ENCODE measurements around the gene JPH4. TPM values are rescaled to one million over a fixed set of nuclear protein-coding genes. Genes with fewer than 3 reads are reported as not detected.
A peak's percentile ranks its signal among the peaks of the same experiment; 100 is the strongest.

JPH4 gene
- total and polyA plus RNA-seq, 8 donors: 0.15 to 1.1 (median 0.47) TPM; not detected in 2

DNA sequence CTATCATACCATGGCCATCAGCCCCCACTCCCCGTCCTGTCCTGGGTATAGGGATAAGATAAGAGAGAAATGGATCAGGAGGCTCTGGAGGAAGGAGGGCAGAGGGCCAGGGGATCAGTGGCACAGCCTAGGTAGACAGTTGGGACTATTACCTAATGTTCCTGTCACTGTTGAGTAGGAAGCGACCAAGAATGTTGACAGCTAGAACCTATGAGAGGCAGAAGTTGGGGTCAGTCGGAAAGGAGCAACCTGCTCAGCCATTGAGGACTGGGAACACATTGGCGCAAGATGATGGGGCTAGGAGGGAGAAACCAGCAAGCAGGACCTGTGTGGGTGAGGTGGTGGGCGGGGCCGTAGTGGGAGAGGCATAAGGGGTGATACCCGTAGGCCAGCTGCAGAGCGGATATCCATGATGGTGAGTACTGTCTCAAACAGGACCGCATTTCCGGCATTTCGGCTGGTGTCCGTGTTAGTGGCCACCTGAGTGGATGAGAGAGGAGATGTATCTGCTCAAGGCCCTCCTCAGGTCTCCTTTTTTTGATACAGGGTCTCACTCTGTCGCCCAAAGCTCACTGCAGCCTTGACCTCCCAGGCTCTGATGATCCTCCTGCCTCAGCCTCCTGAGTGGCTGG is 14.3 kb downstream of the JPH4 start:
- intact Hi-C loops (cut with DNase I; ENCODE audit: low total_unique reads): loop anchor here (10.0 kb wide), 1 partner anchor 239 kb away; the partner anchor contains the start of gene PABPN1
- H3K4me3 ChIP-seq: no peak overlapping the region
- H3K27me3 ChIP-seq: no peaks in the 10 kb centered on the region
- H3K36me3 ChIP-seq: peaks cover 44 to 65% (median 60%) of the 10 kb centered on the region in 4 donors
- WGBS, 5 donors: 77 to 86% (median 80%) methylated on average over 13 of the region's 13 CpGs
- TF ChIP-seq, protein P1, sequence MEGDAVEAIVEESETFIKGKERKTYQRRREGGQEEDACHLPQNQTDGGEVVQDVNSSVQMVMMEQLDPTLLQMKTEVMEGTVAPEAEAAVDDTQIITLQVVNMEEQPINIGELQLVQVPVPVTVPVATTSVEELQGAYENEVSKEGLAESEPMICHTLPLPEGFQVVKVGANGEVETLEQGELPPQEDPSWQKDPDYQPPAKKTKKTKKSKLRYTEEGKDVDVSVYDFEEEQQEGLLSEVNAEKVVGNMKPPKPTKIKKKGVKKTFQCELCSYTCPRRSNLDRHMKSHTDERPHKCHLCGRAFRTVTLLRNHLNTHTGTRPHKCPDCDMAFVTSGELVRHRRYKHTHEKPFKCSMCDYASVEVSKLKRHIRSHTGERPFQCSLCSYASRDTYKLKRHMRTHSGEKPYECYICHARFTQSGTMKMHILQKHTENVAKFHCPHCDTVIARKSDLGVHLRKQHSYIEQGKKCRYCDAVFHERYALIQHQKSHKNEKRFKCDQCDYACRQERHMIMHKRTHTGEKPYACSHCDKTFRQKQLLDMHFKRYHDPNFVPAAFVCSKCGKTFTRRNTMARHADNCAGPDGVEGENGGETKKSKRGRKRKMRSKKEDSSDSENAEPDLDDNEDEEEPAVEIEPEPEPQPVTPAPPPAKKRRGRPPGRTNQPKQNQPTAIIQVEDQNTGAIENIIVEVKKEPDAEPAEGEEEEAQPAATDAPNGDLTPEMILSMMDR (IDR thresholded peaks at IDR 0.05): no peak
- no peak for TF ChIP-seq EP300 (IDR thresholded peaks at IDR 0.05)
- no peak for TF ChIP-seq POLR2A (IDR thresholded peaks at IDR 0.05)
- no peak for TF ChIP-seq POLR2AphosphoS5 (IDR thresholded peaks at IDR 0.05)
- H3K27ac ChIP-seq: peak overlapping the region in 1 of 5 donors; percentile 1
- peaks cover 18 to 44% (median 36%) of the 10 kb centered on the region in 4 donors for H3K4me1 ChIP-seq
- DNase-seq: no peak
- no peaks in the 10 kb centered on the region for H3K9me3 ChIP-seq

- H3K27ac ChIP-seq: peak overlapping the region in 3 of 5 donors; percentile 1 to 12 (median 3)
- WGBS, 5 donors: 59 to 85% (median 74%) methylated on average over 11 to 14 of the region's 14 CpGs
These were observed 15.0 kb downstream of the JPH4 start for GRCh38 chr14:23563473-23564180.

GRCh38 chr14:23562822-23563472 is 15.6 kb downstream of the JPH4 start:
- DNase-seq: peak; percentile 58 to 81
- 94 to 96% (median 96%) methylated on average over 2 of the region's 2 CpGs; no CpG with 5 or more reads in 1 of the 5 donors for WGBS, 5 donors
- no peaks in the 10 kb centered on the region for H3K9me3 ChIP-seq
- H3K27me3 ChIP-seq: no peaks in the 10 kb centered on the region
- H3K4me3 ChIP-seq: no peak overlapping the region
- peaks cover 53 to 79% (median 73%) of the 10 kb centered on the region in 4 donors for H3K36me3 ChIP-seq
- H3K27ac ChIP-seq: peak overlapping the region in 2 of 5 donors; percentile 3 to 12
- peaks cover 13 to 47% (median 35%) of the 10 kb centered on the region in 4 donors for H3K4me1 ChIP-seq
- intact Hi-C loops (cut with DNase I; ENCODE audit: low total_unique reads): loop anchor here (10.0 kb wide), 1 partner anchor 238 kb away; the partner anchor contains the start of gene PABPN1
- no peak for TF ChIP-seq POLR2A (IDR thresholded peaks at IDR 0.05)
- TF ChIP-seq, protein P1 (IDR thresholded peaks at IDR 0.05): peak in 5 of 7 experiments; percentile 89 to 97 (median 92)

More at GRCh38 chr14:23563473-23564180, 15.0 kb downstream of the JPH4 start:
- Histone ChIP-seq H3K36me3 (peaks cover 51 to 72% (median 66%) of the 10 kb centered on the region in 4 donors), H3K27me3 (no peaks in the 10 kb centered on the region), H3K4me1 (peaks cover 18 to 47% (median 35%) of the 10 kb centered on the region in 4 donors), H3K4me3 (no peak overlapping the region), H3K9me3 (no peaks in the 10 kb centered on the region)
- intact Hi-C loops (cut with DNase I; ENCODE audit: low total_unique reads): loop anchor here (10.0 kb wide), 1 partner anchor 239 kb away; the partner anchor contains the start of gene PABPN1
- TF ChIP-seq EP300 (IDR thresholded peaks at IDR 0.05): no peak
- DNase-seq: no peak

DNA sequence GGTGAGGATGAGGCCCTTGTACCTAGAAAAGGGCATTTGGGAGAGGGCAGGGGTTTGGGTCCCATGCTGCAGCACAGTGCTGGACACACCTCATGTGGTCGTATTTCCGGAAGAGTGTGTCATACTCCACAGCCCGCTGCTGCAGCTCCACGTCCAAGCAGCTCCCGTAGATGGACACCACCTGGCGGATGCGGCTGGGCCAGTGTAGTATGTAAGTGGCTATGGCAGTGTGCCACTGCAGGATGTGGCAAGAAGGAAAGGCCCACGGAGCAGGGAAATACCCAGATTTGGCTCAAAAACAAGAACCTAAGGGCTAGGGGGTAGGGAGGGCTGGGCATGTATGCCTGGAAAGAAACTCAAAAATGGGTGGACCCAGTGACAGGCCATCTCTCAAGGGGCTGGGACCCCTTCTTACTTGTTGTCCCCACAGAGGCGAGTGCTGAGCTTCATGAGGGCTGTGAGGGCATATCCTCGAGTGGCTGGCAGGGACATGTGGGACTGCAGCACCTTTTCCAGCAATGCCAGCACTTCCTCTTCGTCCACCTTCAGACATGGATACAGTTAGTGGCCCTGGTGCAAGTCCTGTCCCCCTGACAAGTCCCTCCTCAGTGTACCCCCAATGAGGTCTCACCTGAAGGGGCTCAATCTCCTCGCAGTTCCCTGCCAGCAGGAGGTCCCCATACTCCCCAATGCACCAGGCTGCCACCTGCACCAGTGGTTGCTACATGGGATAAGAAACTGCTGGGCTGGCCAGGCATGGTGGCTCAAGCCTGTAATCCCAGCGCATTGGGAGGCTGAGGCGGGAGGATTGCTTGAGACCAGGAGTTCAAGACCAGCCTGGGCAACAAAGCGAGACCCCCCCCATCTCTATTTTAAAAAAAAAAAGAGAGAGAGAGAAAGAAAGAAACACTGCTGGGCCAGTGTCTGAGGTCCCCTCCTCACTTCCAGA is 16.4 kb downstream of the JPH4 start:
- Histone ChIP-seq H3K4me1 (peaks cover 16 to 51% (median 39%) of the 10 kb centered on the region in 4 donors), H3K4me3 (no peak overlapping the region), H3K27me3 (no peaks in the 10 kb centered on the region), H3K27ac (no peak overlapping the region), H3K9me3 (no peaks in the 10 kb centered on the region), H3K36me3 (peaks cover 53 to 79% (median 73%) of the 10 kb centered on the region in 4 donors)
- no peak for DNase-seq
- intact Hi-C loops (cut with DNase I; ENCODE audit: low total_unique reads): loop anchor here (10.0 kb wide), 1 partner anchor 237 kb away; the partner anchor contains the start of gene PABPN1
- WGBS, 5 donors: 70 to 81% (median 75%) methylated on average over 15 of the region's 15 CpGs
- TF ChIP-seq EP300 (IDR thresholded peaks at IDR 0.05): no peak
- no peak for TF ChIP-seq POLR2A (IDR thresholded peaks at IDR 0.05)
- no peak for TF ChIP-seq POLR2AphosphoS5 (IDR thresholded peaks at IDR 0.05)
- TF ChIP-seq, protein P1 (IDR thresholded peaks at IDR 0.05): no peak

Data from stomach (tissue), 9 donors.